ELR (cell line): ENCODE data around the gene LRRC28.
A peak's percentile ranks its signal among the peaks of the same experiment; 100 is the strongest.

Source experiments
- DNase-seq: peaks from one replicate; pipeline ENCODE4 v3.0.0-alpha.2; 2015; ENCODE audit warnings: low read depth

LRRC28 gene

DNA sequence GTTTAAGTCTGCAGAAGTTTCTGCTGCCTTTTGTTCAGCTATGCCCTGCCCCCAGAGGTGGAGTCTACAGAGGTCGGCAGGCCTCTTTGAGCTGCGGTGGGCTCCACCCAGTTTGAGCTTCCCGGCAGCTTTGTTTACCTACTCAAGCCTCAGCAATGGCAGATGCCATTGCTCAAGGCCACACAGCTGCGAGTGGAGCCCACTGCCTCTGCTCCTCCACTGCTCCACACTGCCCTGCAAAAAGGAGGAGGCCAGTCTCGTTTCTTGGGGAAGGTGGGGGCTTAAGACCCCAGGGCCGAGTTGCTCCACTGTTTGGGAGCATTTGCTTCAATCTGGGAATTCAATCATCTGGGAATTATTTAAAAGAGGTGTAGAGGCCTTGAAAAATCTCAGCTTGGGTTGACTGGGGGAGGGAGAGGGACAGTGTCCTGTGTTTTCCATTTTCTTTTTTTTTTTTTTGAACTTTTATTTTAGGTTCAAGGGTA, 169.9 kb downstream of the LRRC28 start:
- no peak for DNase-seq

DNA sequence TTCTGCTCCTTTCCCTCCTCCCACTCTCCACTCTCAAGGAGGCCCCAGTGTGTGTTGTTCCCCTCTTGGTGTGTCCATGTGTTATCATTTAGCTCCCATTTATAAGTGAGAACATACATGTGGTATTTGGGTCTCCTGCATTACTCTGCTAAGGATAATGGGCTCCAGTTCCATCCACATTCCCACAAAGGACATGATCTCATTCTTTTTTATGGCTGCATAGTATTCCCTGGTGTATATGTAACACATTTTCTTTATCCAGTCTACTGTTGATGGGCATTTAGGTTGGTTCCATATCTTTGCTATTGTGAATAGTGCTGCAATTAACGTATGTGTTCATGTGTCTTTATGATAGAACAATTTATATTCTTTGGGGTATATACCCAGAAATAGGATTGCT, 170.5 kb downstream of the LRRC28 start:
- DNase-seq: no peak

DNA sequence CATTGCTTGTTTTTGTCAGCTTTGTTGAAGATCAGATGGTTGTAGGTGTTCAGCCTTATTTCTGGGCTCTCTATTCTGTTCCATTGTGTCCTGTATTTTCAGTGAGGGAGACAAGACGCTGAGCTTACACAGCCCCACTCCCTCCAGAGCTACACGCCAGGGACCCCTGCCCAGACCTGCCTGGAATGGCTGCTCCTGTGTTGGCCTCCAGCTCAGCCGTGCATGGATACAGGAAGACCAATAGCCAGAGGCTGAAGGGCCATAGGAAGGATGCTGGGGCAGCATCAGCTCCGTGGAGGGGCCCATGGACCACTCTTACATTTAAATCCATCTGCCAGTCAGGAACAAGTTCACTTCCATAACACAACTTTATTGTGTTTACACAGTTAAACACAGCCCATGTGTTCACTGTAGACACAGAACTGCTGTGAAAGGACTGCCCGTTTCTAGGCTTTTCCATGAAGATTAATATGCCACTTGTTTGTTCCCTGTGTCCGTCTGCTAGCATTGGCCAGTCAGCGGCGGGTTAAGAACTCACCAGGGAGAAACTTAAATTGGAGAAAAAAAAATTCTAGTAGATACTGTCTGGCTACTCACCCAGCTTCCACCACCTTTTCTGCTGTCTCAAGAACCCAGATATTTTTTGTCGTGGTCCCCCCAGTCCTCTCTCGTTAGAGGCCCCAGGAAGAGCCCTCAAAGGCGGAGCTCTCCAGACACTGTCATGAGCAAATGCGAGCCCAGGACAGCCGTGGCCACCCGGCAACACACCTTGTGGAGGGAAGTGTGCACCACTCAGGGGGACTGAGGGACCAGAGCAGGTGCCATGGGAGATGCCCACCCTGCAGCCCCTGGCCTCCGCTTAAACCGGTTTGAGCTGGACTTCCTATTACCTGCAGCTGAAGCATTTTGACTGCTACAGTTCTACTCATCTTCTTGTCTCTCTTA, 172.2 kb downstream of the LRRC28 start:
- no peak for DNase-seq

DNA sequence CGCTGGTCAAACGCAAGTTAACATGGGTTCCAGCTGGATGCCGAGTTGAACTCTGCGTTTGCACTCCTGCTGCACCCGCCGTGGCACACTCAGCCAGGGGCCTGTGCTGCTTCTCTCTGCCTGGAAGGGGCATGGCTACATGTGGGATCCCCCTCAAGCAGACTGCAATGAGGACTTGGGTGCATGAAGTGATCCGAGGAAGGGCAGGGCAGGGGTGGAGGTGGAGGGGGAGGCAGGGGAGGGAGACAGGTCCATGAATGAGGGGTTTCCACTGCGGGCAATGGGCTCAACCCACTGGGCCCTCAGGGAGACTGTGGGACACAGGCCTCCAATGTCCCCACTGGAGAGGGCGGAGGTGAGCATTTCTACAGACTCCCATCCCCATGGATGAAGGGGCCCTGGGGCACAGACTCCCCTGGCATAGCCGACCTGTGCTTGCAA, 172.9 kb downstream of the LRRC28 start:
- DNase-seq: no peak

DNA sequence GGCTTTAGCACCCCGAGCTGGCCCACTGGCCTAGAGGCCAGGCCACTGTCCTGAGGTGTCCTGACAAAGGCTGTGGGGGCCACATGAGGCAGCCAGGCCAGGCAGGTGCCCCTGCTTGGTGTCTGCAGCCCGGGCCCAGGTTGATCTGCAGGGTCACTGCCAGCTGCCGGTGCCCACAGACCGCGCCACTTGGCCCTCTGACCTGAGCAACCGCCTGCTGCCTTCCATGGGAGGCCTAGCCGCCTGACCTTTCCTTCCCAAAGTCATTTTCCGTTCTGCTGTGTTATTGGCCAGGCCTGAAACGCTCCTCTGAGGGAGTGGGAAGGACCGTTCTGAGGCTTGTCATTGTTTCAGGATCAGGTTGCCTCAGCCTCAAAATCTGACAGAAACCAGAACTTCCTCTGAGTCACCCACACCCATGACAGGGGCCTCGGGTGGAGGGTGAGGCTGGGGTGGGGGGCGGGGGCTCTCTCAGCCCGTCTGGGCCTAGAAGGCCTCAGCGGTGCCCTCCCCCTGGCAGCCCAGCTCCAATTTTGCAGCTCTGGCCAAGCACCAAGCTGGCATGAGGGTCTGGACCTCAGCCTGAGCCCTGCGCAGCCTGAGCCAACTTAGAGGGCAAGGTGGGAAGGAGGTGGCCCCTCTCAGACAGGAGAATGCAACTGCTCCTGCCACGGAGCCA, 173.8 kb downstream of the LRRC28 start:
- peak; percentile 73 for DNase-seq

DNA sequence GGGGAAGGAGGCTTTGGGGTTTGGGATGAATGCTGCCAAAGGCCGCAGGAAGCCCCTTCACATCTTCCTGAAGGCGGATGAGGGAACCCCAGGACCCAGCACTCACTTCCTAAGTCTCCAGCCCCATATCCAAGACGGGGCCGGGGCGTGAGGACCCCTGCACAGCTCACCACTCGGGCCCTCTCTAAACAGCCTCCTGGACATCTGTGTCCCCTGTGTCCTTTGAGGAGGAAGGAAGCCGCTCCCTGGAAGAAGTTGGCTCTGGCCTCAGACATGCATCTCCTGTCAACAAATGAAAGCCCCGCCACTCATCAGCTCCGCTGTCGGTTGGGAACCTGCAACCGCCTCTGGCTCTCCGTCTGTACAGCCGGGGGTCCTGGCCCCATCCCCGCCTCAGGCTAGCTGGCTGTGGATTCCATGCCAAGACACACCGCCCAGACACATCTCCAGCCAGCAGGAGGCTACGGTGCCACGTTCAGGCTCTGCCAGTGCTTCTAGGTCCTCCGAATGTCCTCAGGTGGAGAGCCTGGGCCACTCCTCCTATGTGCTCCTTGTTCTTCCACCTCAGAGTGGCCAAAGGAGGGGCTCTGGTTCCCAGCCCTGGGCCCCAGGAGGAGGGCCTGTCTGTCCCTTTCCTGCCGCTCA, 174.5 kb downstream of the LRRC28 start:
- no peak for DNase-seq

DNA sequence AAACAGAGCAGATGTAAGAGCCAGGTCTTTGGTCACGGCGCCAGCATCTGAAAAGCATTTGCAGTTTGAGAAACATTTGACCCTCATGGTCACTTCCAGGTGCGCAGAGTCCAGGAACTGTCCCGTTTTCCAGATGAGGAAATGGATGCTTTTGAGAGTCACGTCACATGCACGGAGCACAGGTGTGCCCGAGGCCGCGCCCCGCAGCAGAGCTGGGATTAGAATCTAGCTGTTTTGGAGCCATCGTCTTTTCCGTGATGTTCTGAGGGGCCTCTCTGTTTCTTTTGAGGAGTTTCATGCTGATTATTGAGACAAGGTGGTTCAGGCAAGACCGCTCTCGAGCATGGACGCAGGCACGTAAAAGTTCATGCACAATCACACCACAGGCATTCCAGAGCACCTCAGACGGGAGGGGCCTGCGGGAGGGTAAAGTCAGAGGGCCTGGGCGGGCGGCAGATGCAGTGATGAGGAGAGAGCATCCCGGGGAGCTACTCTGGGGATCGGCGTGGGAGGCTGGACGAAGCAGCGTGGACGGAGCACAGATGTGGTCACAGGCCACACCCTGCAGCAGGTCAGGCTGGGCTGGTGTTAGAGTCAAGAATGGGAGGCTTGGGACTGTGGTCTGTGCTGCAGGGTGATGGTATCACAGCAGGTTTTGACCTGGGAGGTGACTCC, 175.3 kb downstream of the LRRC28 start:
- no peak for DNase-seq

DNA sequence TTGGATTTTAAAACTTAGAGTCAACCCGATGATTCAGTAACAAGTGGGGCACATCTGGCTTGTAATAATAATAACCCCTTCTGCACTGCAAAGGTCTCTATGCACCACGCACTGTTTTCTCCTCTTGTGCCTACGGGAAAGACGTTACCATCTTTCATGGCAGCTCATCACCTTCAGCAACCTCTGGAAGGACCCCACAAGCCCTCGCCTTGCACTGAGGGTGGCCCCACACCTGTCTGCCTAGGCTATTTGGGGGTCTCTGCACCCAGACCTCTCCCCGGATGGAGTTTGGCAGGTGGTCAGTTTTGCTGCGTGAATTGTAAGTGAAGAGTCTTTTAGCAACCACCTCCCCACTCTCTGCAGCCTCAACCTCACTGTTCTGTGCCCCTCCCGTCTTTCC, 175.9 kb downstream of the LRRC28 start:
- DNase-seq: no peak

DNA sequence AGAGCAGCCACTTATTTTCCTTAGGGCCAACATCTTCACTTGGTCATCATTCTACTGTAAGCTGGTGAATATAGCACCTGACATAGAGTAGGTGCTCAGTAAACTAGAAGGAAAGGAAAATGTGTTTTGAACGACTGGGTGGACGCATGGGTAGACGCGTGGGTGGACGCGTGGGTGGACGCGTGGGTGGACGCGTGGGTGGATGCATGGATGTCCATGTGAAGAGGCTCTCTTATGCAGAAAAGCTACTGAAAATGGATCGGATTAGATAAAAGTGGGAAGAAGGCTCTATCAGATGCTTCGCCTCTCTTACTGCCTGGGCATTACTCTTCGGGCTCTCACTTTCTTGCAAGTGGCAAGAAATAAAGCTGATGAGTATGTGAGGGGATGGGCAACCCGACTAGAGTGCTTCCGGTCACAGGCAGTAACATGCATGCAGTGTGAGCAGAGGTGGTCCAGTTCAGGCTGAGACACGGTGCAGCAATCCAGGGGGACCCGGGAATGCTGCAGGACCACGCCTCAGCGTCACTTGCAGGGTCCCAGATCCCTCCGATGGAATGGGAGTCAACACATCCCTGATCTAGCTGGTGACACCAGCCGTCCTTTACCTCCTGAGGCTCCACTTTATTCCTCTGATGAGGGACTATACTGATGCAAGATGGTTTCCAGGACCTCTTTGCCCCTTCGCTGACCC, 176.5 kb downstream of the LRRC28 start:
- no peak for DNase-seq

DNA sequence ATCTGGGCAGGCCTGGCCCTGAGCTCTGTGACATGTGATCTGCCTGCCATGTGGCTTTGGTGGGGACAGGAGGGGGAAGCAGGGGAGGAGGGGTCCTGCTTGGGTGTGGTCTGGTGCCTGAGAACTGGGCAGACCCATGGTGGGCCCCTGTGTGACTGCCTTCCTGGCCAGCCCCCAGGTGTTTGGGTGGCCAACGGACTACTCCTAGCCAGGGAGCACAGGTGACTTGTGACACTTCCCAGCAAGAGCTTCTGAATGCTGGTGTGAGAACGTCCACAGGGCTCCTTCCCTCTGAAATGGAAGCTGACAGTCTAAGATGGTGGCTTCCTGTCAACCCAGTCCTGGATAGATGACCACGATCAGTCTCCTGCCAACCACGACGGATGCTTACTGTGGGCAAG, 178.4 kb downstream of the LRRC28 start:
- no peak for DNase-seq

DNA sequence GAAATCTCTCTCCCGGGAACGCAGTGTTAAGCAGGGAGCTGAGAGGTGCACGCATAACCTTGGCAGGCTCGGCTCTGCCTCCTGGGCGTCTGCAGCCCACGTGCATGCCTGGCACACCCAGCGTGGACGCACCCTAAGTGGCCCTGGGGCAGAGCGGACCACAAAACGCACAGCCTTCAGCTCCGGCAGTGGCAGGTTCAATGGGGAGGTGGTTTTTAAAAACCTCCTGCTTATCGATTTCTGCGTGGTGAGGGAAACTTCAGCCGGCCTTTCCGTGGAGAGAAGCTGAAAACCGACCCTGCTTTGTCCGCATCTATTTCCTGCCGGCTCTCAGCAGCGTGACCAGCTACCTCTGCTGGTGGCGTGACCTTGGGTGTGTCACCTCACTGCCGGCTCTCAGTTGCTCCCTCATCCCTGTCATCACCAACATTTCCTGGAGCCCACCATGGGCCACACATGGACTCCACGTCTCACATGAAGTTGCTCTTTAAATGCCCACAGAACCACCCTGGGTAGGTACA, 179.7 kb downstream of the LRRC28 start:
- DNase-seq: no peak

DNA sequence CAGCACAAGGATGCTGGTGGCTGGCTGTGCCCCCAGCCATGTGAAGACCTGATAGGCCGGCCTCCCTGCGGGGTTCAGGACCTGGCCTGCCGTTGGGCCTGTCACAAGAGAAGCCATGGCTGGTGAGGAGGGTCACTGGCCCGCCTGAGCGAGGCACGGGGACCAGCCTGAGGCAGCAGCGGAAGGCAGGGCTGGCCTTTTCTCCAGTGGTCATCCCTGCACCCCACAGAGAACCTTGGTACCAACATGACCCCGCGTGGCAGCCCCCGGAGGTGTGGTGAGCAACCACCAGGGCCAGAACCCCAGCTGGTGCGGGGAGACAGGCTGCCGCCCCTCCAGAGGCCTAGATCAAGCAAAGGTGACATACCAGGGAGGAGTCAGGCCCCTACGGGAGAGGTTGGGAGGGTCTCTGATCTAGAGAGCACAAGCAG, 180.4 kb downstream of the LRRC28 start:
- DNase-seq: no peak

DNA sequence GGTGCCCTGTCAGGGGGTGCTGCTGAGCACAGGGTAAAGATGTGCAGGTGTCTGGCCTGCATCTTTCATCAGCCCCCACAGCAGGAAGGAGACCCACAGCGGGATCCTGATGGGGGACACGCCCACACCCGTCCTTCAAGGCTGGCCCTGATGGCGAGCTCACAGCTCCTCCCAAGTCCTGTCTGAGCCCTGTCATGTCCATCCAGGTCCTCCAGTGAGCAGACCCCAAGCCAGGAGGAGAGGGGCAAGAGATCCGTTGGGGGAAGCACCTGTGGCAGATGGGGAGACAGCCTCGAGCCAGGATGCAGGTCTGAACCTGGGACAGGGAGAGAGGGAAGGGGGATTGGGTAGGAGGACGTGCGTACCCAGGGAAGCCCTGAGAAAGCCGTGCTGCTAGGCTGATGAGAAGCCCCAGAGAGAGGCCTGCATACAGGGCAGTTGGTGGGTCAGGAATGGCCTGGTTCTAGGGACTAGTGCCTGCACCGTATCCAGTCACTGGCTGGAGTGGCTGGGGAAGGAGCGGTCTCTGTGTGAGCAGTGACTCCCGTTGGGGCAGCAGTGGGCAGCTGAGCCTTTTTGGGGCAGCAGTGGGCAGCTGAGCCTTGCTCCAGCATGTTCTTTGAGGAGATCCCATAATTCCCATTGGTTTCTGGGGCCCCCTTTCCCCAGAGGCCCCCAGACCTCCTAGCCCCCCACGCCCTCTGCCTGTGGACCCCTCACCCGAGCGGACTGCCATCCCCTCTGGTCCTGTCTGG, 181.2 kb downstream of the LRRC28 start:
- no peak for DNase-seq

DNA sequence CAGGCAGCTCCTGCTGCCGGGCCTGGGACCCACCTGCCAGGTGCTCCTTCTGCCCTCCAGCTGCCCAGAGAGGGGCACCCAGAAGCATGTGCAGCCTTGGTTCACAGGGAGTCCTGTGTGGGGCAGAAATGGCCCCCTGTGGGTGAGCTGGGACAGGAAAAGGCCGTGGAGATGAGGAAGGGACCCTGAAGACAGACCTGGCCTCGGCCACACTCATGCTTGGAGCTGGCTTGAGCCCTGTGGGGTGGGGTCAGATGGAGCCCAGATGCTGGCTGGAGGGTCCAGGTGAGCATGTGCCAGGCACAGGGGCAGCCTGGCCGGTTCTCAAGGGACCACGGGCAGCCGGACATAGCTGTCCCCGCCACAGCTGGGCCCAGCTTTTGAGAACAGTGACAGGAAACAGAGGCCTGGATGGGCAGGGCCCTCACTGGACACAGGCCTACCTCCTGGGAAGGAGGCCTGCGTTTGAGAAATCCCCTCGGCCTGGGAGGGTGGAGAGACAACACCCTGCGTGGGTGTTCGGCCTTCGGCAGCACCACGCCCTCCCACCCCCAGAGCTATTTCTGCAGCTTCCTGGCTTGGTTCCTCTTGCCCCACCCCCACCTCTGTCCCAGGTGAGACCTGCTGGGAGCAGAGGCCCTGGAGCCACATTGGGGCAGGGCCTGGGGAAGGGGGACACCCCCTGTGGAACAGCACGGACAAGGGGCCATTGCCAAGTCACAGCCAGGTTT, 181.9 kb downstream of the LRRC28 start:
- DNase-seq: no peak

DNA sequence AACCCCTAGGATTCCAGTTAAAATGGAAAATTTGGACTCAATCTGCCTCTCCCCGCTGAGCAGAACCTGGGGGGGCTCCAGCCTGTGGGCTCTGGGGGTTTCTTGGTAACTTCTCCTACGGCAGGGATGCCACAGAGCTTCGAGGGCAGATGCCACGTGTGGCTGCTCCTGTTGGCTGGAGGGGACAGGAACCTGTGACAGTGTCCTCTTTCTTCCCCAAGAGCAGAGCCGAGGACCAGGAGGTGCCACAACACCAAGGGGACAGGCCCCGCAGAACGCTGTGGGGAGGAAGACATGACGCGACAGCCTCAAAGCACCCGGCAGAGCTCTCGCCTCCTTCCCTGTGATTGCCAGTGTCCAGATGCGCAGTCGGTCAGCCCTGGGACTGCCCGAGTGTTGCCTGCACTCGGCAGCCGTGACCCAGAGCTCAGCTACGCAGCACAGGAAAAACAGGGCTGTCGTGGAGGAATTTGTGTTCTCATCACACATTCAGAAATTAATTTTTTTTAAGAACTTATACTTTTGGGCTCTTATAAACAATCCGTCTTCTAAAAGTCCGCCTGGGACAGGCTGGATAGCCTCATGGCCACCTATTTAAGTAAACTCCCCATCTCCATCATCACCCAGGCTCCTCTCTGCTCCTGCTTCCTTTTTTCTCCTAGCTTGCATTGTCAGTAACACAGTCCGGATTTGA, 182.6 kb downstream of the LRRC28 start:
- DNase-seq: no peak

DNA sequence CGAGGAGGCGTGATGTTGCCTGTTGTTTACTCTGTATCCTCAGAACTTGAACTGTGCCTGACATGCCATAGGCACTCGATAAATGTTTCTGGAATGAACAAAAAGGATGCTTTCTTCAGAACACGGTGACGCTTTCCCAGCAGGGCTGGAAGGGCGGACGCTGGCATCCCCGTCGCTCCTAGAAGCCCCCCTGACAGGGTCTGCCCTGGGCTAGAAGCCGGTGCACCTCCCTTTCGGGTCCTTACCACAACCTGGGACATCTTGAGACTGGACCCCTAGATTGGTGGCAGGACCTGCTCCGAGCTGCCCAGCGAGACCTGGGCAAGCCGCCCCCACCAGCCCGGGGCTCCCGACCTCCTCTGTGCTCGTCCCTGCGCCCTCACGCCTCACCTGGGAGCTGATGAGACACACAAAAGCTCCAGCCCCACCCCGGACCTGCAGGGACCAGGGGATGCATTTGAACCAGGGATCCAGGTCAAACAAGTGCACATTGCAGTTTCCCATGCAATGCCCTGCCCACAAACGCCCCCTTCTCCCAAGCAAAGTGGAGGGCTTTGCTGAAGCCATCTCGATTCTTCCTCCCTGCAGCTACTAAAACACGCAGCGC, 183.3 kb downstream of the LRRC28 start:
- DNase-seq: no peak

DNA sequence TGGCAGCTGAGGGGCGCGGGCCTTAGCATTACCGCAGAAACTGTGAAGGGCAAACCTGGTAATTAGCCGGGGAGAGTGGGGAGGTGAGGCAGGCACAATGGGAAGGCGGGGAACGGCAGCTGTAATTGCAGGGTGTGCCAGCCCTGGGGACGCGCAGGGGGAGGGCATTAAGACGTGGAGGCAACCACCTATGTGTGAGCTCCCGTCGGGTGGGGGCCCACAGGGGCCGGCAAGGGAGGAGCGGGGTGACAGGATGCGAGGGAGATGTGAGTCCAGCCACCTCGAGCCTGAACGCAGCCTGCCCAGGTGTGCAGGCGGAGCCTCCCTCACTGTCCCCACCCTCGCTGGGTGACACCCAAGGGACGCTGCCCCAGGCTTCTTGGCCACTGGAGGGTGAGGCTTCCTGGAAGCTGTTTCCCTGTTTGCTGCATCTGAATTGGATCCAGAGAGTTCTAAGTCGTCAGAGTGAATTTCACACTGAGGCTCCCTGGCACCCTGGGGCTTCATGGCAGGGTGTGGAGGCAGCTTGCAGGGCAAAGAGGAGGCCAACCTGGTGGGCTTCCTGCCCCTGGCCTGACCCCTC, 183.9 kb downstream of the LRRC28 start:
- no peak for DNase-seq

DNA sequence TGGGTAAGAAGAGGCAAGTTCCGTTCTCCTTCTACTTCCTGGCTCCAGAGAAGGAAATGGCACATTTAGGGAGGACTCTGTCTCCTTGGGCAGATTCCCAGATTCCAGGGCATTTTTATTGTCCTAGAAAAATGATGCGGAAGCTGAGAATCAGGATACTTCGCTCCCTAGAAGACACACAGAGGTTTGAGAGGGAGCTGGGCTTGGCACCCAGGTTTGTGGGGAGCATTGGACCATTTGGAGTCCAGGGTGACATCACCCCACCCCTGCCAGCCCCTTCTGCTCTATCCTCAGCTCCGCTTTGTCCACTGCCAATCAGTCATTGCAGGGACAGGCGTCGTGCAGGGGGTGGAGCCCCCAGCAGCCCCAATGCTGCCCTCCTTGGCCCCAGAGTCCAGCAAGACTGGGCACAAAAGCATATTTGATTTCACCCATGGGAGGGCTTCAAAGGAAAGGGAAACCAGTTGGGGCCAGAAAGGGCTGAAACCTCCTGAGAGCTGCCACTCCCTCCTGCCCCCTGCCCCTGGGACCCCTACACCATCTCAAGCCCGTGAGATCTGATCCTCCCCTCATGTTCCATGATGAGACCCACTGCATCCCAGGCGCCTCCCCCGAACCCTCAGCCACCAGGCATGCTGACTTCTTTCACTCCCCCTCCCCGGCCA, 184.7 kb downstream of the LRRC28 start:
- DNase-seq: no peak
